GM12801 (cell line): ENCODE measurements around the gene ZNF496.

Source experiments
- CTCF ChIP-seq: IDR thresholded peaks from one replicate; pipeline ENCODE4 v1.5.1; 2011; ENCODE audit warnings: control low read depth; ENCODE audit not compliant: insufficient read length; ENCODE audit errors: extremely low read depth

ZNF496 gene

GRCh38 chr1:247298124-247298481 lies 33.6 kb downstream of the ZNF496 start:
- TF ChIP-seq CTCF: no peak

- no peak for TF ChIP-seq CTCF
Measured at GRCh38 chr1:247297263-247298123, 34.2 kb downstream of the ZNF496 start.

GRCh38 chr1:247296599-247297180 lies 35.0 kb downstream of the ZNF496 start:
- no peak for TF ChIP-seq CTCF

- TF ChIP-seq CTCF: no peak
Measured at GRCh38 chr1:247295746-247296145, 35.9 kb downstream of the ZNF496 start.

- no peak for TF ChIP-seq CTCF
Measured at GRCh38 chr1:247295274-247295684, 36.4 kb downstream of the ZNF496 start.

- TF ChIP-seq CTCF: no peak
Measured at GRCh38 chr1:247294282-247294681, 37.4 kb downstream of the ZNF496 start.

GRCh38 chr1:247293047-247293446 lies 38.6 kb downstream of the ZNF496 start:
- TF ChIP-seq CTCF: no peak
